Measurements from ENCODE around the gene FKBP9. TPM values are rescaled to one million over a fixed set of nuclear protein-coding genes. Genes with fewer than 3 reads are reported as not detected.

FKBP9 gene
- polyA plus RNA-seq, 2 of the 4 experiments (the other 2 are of a cell fraction), result 112 to 140 TPM

DNA sequence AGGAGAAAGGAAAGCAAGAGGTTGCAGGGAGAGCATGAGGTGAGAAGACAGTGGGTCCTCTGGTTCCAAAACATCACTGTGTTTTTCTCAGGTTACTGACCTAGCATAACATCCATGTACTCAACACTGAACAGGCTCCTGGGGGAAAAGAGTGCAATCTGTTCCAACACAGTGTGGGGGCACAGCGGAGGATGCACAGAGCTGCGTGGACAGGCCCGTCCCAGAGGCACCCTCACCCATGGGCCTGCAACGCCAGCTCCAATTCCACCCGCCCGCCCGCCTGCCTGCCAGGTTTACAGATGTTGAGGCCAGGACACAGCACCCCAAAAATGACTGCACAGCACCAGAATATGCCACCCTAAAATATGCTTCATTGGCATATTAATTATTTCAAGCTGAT, 26.9 kb upstream of the FKBP9 start:
- CTCF ChIA-PET, result interaction anchor here (2.4 kb wide), 1 partner anchor 13 kb away, joined by 7 read pairs; no protein-coding TSS in a partner anchor
- no peaks in the 10 kb centered on the region for H3K9me3 ChIP-seq
- POLR2A ChIA-PET, result no interaction called here
- H3K4me1 ChIP-seq, result no peaks in the 10 kb centered on the region
- H3K4me3 ChIP-seq, result no peak overlapping the region
- no peak for DNase-seq (ENCODE audit: low read depth in 1 of 2, low spot score in 1 of 2)
- no peak for FAIRE-seq
- 93% methylated on average over 6 of the region's 7 CpGs for WGBS (ENCODE audit: missing lambda C conversion rate)
- no peak overlapping the region for H3K4me2 ChIP-seq
- TF ChIP-seq MAZ (IDR thresholded peaks at IDR 0.05; ENCODE audit: borderline replicate concordance, low read depth, low read length), result no peak
- peak; percentile 35 for TF ChIP-seq MAFK (IDR thresholded peaks at IDR 0.05; ENCODE audit: partially characterized antibody)
- TF ChIP-seq, protein P1, sequence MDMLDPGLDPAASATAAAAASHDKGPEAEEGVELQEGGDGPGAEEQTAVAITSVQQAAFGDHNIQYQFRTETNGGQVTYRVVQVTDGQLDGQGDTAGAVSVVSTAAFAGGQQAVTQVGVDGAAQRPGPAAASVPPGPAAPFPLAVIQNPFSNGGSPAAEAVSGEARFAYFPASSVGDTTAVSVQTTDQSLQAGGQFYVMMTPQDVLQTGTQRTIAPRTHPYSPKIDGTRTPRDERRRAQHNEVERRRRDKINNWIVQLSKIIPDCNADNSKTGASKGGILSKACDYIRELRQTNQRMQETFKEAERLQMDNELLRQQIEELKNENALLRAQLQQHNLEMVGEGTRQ (IDR thresholded peaks at IDR 0.05), result no peak
- ATAC-seq, result no peak
- H3K27ac ChIP-seq, result no peak overlapping the region

DNA sequence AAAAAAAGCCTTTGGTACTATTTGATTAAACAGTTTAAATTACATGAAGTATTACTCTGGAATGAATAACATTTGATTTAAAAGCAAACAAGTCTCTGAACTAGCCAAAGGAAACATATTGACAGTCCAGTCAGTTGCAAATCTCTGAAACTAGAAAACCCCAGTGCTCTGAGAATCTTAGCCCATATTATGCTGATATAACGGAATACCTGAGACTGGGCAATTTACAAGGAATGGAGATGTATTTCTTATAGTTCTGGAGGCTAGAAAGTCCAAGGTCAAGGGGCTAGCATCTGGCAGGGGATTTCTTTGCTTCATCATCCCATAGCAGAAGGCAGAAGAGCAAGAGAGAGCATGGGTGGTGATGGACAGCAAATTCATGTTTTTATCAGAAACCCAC, 21.7 kb upstream of the FKBP9 start:
- WGBS (ENCODE audit: missing lambda C conversion rate), result 90% methylated on average over 1 of the region's 1 CpG
- H3K27ac ChIP-seq, result no peak overlapping the region
- no peak overlapping the region for H3K4me2 ChIP-seq
- H3K4me3 ChIP-seq, result no peak overlapping the region
- CTCF ChIA-PET, result no interaction called here
- H3K4me1 ChIP-seq, result peaks cover 9% of the 10 kb centered on the region; the same call in 1 of the 3 replicates
- ATAC-seq, result no peak
- no peaks in the 10 kb centered on the region for H3K9me3 ChIP-seq
- TF ChIP-seq MAFK (IDR thresholded peaks at IDR 0.05; ENCODE audit: partially characterized antibody) (peak; percentile 52), HOXA7 (CRISPR knock-in tag; IDR thresholded peaks at IDR 0.05) (no peak)
- no peak for FAIRE-seq
- POLR2A ChIA-PET, result no interaction called here
- DNase-seq (ENCODE audit: low read depth in 1 of 2, low spot score in 1 of 2), result no peak

DNA sequence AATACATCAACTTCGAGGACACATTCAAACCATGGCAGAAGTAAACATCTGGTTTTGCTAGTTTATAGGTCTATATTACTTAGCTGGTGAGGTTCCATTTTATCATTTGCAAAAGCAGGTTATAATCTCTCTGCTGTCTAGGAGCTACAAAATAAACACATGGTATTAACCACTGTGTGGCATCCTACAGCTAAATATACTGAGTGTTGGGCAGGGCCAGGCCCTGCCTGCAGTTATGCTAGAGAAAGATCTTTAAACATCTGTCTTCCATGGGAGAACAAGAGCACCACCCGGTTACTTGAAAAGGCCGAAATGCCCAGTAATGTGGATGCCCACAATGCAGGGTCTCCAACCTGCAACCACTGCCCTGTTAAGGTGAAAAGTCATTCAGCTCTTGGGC, 20.6 kb upstream of the FKBP9 start:
- Histone ChIP-seq H3K4me2 (no peak overlapping the region), H3K4me3 (no peak overlapping the region), H3K9me3 (no peaks in the 10 kb centered on the region), H3K4me1 (peaks cover 9% of the 10 kb centered on the region; the same call in 1 of the 3 replicates), H3K27ac (no peak overlapping the region)
- TF ChIP-seq RAD21 (conservative IDR thresholded peaks at IDR 0.05 in 1 of 2, IDR thresholded peaks at IDR 0.05 in 1 of 2) (0 out of 5 replicates have a peak, but pooled peaks of 1 of the 2 experiments have one; percentile 1), MYC (IDR thresholded peaks at IDR 0.05; ENCODE audit: borderline replicate concordance, low read length) (no peak)
- ATAC-seq (peak in 1 of 2 experiments; percentile 61; a peak in 2 of 6 replicates), DNase-seq (ENCODE audit: low read depth in 1 of 2, low spot score in 1 of 2) (no peak), FAIRE-seq (no peak)
- POLR2A ChIA-PET, result no interaction called here
- 92% methylated on average over 3 of the region's 3 CpGs for WGBS (ENCODE audit: missing lambda C conversion rate)
- CTCF ChIA-PET, result interaction anchor here (0.6 to 1.1 kb wide), 3 partner anchors 11 to 90 kb away, joined by 3 to 4 read pairs (median 3); no protein-coding TSS in a partner anchor

DNA sequence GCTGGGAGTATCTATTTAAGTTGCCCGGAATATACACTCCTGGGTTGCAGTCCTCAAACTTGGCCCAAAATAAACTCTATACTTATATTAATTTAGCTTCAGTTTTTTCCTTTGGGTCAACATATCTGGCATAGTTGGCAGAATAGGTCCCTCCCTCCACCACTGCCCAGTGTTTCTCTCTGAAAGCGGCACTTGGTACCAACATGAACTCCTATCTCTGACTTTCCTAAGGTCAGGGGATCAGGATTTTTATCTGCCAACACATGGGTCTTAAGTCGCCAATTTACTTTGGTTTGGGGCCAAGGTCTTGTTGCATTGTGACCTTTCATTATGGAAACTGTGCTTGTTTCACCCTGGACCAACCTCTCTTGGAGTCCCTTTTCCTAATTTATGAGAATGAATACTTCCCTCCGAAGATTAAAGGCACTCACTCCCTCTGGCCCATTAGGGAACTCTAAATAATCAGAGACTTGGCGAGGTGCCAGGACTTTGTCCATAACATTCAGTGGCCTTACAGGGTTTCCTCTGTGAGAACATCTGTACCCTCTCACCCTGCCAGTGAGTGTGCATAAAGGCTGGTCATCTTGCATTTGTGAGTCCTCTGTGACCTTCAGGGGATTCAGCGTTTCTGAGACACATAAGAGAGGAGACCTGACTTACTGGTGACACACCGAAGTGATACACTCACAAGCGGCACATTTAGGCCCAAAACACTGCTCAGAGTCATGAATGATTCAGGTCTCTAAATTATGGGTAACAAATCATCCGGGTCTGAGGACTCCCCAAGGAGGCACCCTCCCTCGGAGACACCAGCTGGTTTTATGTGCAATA, 19.7 kb upstream of the FKBP9 start:
- Histone ChIP-seq H3K4me1 (peaks cover 9% of the 10 kb centered on the region; the same call in 1 of the 3 replicates), H3K4me3 (no peak overlapping the region), H3K27ac (no peak overlapping the region), H3K9me3 (no peaks in the 10 kb centered on the region), H3K4me2 (no peak overlapping the region)
- FAIRE-seq (no peak), ATAC-seq (no peak), DNase-seq (ENCODE audit: low read depth in 1 of 2, low spot score in 1 of 2) (peak in 1 of 2 experiments; percentile 16)
- POLR2A ChIA-PET, result no interaction called here
- 83% methylated on average over 10 of the region's 10 CpGs for WGBS (ENCODE audit: missing lambda C conversion rate)
- TF ChIP-seq EP300 (IDR thresholded peaks at IDR 0.05) (no peak), KDM5A (IDR thresholded peaks at IDR 0.05) (no peak)
- TF ChIP-seq, protein P1 (IDR thresholded peaks at IDR 0.05), result no peak
- CTCF ChIA-PET, result interaction anchor here (0.6 to 1.1 kb wide), 3 partner anchors 10 to 91 kb away, joined by 3 to 4 read pairs (median 3); no protein-coding TSS in a partner anchor

DNA sequence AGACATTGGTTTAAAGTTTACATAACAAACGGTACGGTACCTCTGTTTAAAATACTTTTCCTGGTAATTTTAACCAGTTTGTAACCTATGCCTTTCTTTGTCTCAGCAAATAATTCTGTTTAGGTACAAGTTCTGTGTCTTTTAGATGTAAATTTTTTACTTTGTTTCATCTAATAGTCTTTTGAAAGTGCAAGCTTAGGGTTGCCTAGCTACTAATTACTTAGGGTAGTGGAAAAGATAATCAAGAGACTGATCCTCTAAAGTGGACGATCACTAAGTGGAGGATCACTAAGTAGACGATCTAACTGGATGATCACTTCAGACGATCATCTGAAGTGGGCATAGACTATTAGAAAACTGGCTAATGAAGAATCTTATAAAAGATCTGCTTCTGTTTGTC, 16.1 kb upstream of the FKBP9 start:
- Histone ChIP-seq H3K4me1 (peaks cover 9% of the 10 kb centered on the region; the same call in 1 of the 3 replicates), H3K4me2 (peak overlapping the region; percentile 70), H3K9me3 (peaks cover 7% of the 10 kb centered on the region; the same call in 1 of the 3 replicates), H3K4me3 (peak overlapping the region; percentile 84), H3K27ac (peak overlapping the region in 1 of 2 experiments; percentile 98; a peak in 3 of 6 replicates)
- ATAC-seq (no peak), DNase-seq (ENCODE audit: low read depth in 1 of 2, low spot score in 1 of 2) (no peak), FAIRE-seq (no peak)
- CTCF ChIA-PET, result interaction anchor here (0.9 to 1.4 kb wide), 3 partner anchors 16 to 166 kb away, joined by 3 to 4 read pairs (median 4); partner anchors contain the start of gene FKBP9
- WGBS (ENCODE audit: missing lambda C conversion rate), result 74% methylated on average over 5 of the region's 5 CpGs
- POLR2A ChIA-PET, result interaction anchor here (1.5 to 1.7 kb wide), 2 partner anchors 16 to 49 kb away, joined by 4 to 9 read pairs; partner anchors contain the start of genes FKBP9 and KBTBD2
- TF ChIP-seq, protein P2, sequence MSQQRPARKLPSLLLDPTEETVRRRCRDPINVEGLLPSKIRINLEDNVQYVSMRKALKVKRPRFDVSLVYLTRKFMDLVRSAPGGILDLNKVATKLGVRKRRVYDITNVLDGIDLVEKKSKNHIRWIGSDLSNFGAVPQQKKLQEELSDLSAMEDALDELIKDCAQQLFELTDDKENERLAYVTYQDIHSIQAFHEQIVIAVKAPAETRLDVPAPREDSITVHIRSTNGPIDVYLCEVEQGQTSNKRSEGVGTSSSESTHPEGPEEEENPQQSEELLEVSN (IDR thresholded peaks at IDR 0.05; ENCODE audit: borderline replicate concordance, low read depth), result no peak
- TF ChIP-seq HOXA7 (CRISPR knock-in tag; IDR thresholded peaks at IDR 0.05) (no peak), EHF (CRISPR knock-in tag; IDR thresholded peaks at IDR 0.05) (no peak), RFX5 (IDR thresholded peaks at IDR 0.05) (no peak), GATA3 (IDR thresholded peaks at IDR 0.05; ENCODE audit: borderline replicate concordance) (no peak), BHLHE40 (IDR thresholded peaks at IDR 0.05; ENCODE audit: low read depth, low read length) (no peak), ZFP36 (IDR thresholded peaks at IDR 0.05; ENCODE audit: borderline replicate concordance, partially characterized antibody) (no peak), HOXB5 (CRISPR knock-in tag; IDR thresholded peaks at IDR 0.05) (no peak), TP53 (CRISPR knock-in tag; IDR thresholded peaks at IDR 0.05) (no peak), FOSL2 (IDR thresholded peaks at IDR 0.05) (no peak), FOSL2 (CRISPR knock-in tag; IDR thresholded peaks at IDR 0.05) (no peak), MAFK (IDR thresholded peaks at IDR 0.05; ENCODE audit: partially characterized antibody) (no peak), MAZ (IDR thresholded peaks at IDR 0.05; ENCODE audit: borderline replicate concordance, low read depth, low read length) (no peak), CHD4 (IDR thresholded peaks at IDR 0.05; ENCODE audit: borderline replicate concordance) (no peak), KDM1A (IDR thresholded peaks at IDR 0.05; ENCODE audit: low read depth) (no peak), TFCP2L1 (CRISPR knock-in tag; IDR thresholded peaks at IDR 0.05) (no peak), CBX8 (IDR thresholded peaks at IDR 0.05) (no peak), RARB (CRISPR knock-in tag; IDR thresholded peaks at IDR 0.05) (no peak)
- TF ChIP-seq, protein P3, sequence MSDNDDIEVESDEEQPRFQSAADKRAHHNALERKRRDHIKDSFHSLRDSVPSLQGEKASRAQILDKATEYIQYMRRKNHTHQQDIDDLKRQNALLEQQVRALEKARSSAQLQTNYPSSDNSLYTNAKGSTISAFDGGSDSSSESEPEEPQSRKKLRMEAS (IDR thresholded peaks at IDR 0.05), result no peak
